Suprapubic skin (tissue), 4 donors: ENCODE data around the gene GMNC. TPM values are rescaled to one million over a fixed set of nuclear protein-coding genes. Genes with fewer than 3 reads are reported as not detected.
"Not testable (repeated sequence)": the region's sequence is repeated elsewhere in the genome, so short reads cannot be mapped to it uniquely, and the experiment has no call there.

Experiments used
- DNase-seq, 2 donors: peaks; one replicate each; pipeline ENCODE4 v3.0.0-alpha.2; 2019; ENCODE audit warnings: low spot score in 2 of 2
- H3K27ac ChIP-seq: fragments of 200-600 bp; sonication (generic); one replicate; pipeline ENCODE4 v1.5.1; 2019
- H3K27me3 ChIP-seq: fragments of 200-600 bp; sonication (generic); one replicate; pipeline ENCODE4 v1.5.1; 2019
- H3K36me3 ChIP-seq: fragments of 200-600 bp; sonication (generic); one replicate; pipeline ENCODE4 v1.5.1; 2019
- H3K4me1 ChIP-seq: fragments of 200-600 bp; sonication (generic); one replicate; pipeline ENCODE4 v1.5.1; 2019
- H3K4me3 ChIP-seq: fragments of 200-600 bp; sonication (generic); one replicate; pipeline ENCODE4 v1.5.1; 2019; ENCODE audit warnings: mild to moderate bottlenecking
- H3K9me3 ChIP-seq: fragments of 200-600 bp; sonication (generic); one replicate; pipeline ENCODE4 v1.5.1; 2019
- CTCF ChIP-seq, 2 donors: fragments of 200-600 bp in 1 of 2; fragments of 450-650 bp in 1 of 2; sonication (generic) in 1 of 2; IDR thresholded peaks; one replicate each; pipeline ENCODE4 v1.5.1; 2016 to 2019; ENCODE audit warnings: antibody characterized with exemption in 2 of 2, mild to moderate bottlenecking in 1 of 2, moderate library complexity in 1 of 2
- EP300 ChIP-seq: sonication (generic); formaldehyde crosslinking; IDR thresholded peaks from one replicate; pipeline ENCODE4 v1.6.1; 2017; ENCODE audit warnings: antibody characterized with exemption
- POLR2A ChIP-seq, 2 donors: fragments of 450-650 bp; IDR thresholded peaks; one replicate each; pipeline ENCODE4 v1.6.1; 2017; ENCODE audit warnings: antibody characterized with exemption in 2 of 2, mild to moderate bottlenecking in 2 of 2, moderate library complexity in 2 of 2
- POLR2AphosphoS5 ChIP-seq, 3 donors: sonication (generic); formaldehyde crosslinking; IDR thresholded peaks; one replicate each; pipeline ENCODE4 v1.6.1; 2017; ENCODE audit warnings: antibody characterized with exemption in 3 of 3
- WGBS: methylation state at CpG from one replicate; pipeline ENCODE4 v1.1.5; 2018; 5-methylcytosine and 5-hydroxymethylcytosine counted together
- total RNA-seq, 4 donors: library from RNA; depleted of rRNA; stranded (reverse); fragments of >200 nt; gene quantifications; one replicate each; pipeline ENCODE4 v1.1.0, GENCODE V29; 2016

The GMNC gene
- total RNA-seq, 4 donors from 2014 or later: 0.13 TPM; not detected in 3

- no peak for DNase-seq
- no peak overlapping the region for H3K27ac ChIP-seq
- no peak for TF ChIP-seq POLR2A (IDR thresholded peaks at IDR 0.05)
- TF ChIP-seq EP300: no peak
- TF ChIP-seq CTCF (IDR thresholded peaks at IDR 0.05): no peak
- TF ChIP-seq POLR2AphosphoS5 (IDR thresholded peaks at IDR 0.05): no peak
- no peak overlapping the region for H3K4me3 ChIP-seq
- WGBS: 42% methylated on average over 4 of the region's 4 CpGs
- no peaks in the 10 kb centered on the region for H3K36me3 ChIP-seq
- H3K27me3 ChIP-seq: peaks cover 4% of the 10 kb centered on the region
- H3K9me3 ChIP-seq: peaks cover 8% of the 10 kb centered on the region
- H3K4me1 ChIP-seq: peaks cover 2% of the 10 kb centered on the region
Measured at GRCh38 chr3:190892395-190892902, 30.0 kb upstream of the GMNC start.

- H3K9me3 ChIP-seq: no peaks in the 10 kb centered on the region
- H3K27me3 ChIP-seq: peaks cover 4% of the 10 kb centered on the region
- H3K27ac ChIP-seq: no peak overlapping the region
- WGBS: 59% methylated on average over 5 of the region's 5 CpGs
- H3K4me3 ChIP-seq: no peak overlapping the region
- no peak for DNase-seq
- no peak for TF ChIP-seq POLR2AphosphoS5 (IDR thresholded peaks at IDR 0.05)
- TF ChIP-seq EP300: no peak
- no peak for TF ChIP-seq POLR2A (IDR thresholded peaks at IDR 0.05)
- TF ChIP-seq CTCF (IDR thresholded peaks at IDR 0.05): no peak
- no peaks in the 10 kb centered on the region for H3K36me3 ChIP-seq
- H3K4me1 ChIP-seq: peaks cover 5% of the 10 kb centered on the region
Measured at GRCh38 chr3:190886945-190887344, 24.5 kb upstream of the GMNC start.

GRCh38 chr3:190883973-190884832, 21.7 kb upstream of the GMNC start:
- Histone ChIP-seq H3K36me3 (no peaks in the 10 kb centered on the region), H3K27ac (no peak overlapping the region), H3K9me3 (no peaks in the 10 kb centered on the region), H3K27me3 (peaks cover 4% of the 10 kb centered on the region), H3K4me3 (no peak overlapping the region), H3K4me1 (peaks cover 5% of the 10 kb centered on the region)
- no peak for TF ChIP-seq POLR2A (IDR thresholded peaks at IDR 0.05)
- peak; percentile 46 to 87 for TF ChIP-seq CTCF (IDR thresholded peaks at IDR 0.05)
- DNase-seq: no peak
- WGBS: 29% methylated on average over 7 of the region's 7 CpGs

- no peak for DNase-seq
- Histone ChIP-seq H3K4me3 (no peak overlapping the region), H3K36me3 (no peaks in the 10 kb centered on the region), H3K9me3 (no peaks in the 10 kb centered on the region), H3K27ac (no peak overlapping the region), H3K27me3 (no peaks in the 10 kb centered on the region), H3K4me1 (peaks cover 5% of the 10 kb centered on the region)
- TF ChIP-seq EP300 (no peak), POLR2A (IDR thresholded peaks at IDR 0.05) (no peak), CTCF (IDR thresholded peaks at IDR 0.05) (no peak), POLR2AphosphoS5 (IDR thresholded peaks at IDR 0.05) (no peak)
- WGBS: 76% methylated on average over 3 of the region's 3 CpGs
Measured at GRCh38 chr3:190883141-190883540, 20.6 kb upstream of the GMNC start.

GRCh38 chr3:190877925-190878324, 15.4 kb upstream of the GMNC start:
- no peak overlapping the region for H3K27ac ChIP-seq
- H3K27me3 ChIP-seq: no peaks in the 10 kb centered on the region
- H3K4me3 ChIP-seq: no peak overlapping the region
- H3K9me3 ChIP-seq: no peaks in the 10 kb centered on the region
- DNase-seq: no peak
- 86% methylated on average over 17 of the region's 17 CpGs for WGBS
- TF ChIP-seq CTCF (IDR thresholded peaks at IDR 0.05) (no peak), POLR2A (IDR thresholded peaks at IDR 0.05) (no peak), EP300 (no peak), POLR2AphosphoS5 (IDR thresholded peaks at IDR 0.05) (no peak)
- H3K36me3 ChIP-seq: no peaks in the 10 kb centered on the region
- no peaks in the 10 kb centered on the region for H3K4me1 ChIP-seq

- not testable (repeated sequence) for H3K4me1 ChIP-seq, H3K9me3 ChIP-seq, H3K27ac ChIP-seq, H3K36me3 ChIP-seq, H3K27me3 ChIP-seq, H3K4me3 ChIP-seq, DNase-seq
- WGBS: 85% methylated on average over 4 of the region's 7 CpGs
Measured at GRCh38 chr3:190876433-190876832, 13.9 kb upstream of the GMNC start.

GRCh38 chr3:190875061-190875460, 12.6 kb upstream of the GMNC start:
- H3K4me3 ChIP-seq, H3K4me1 ChIP-seq, H3K9me3 ChIP-seq, H3K27ac ChIP-seq, H3K36me3 ChIP-seq, DNase-seq, H3K27me3 ChIP-seq: not testable (repeated sequence)
- 89% methylated on average over 5 of the region's 9 CpGs for WGBS
